Heart left ventricle (tissue), 16 donors: ENCODE measurements around the gene RPIA. TPM values are rescaled to one million over a fixed set of nuclear protein-coding genes. Genes with fewer than 3 reads are reported as not detected.

Source experiments
- ATAC-seq, 4 donors: fragments of 200-7000 bp; cut with Tn5 transposase; one replicate each; pipeline ENCODE4 v1.9.1; 2020 to 2022; ENCODE audit warnings: moderate library complexity in 4 of 4, mild to moderate bottlenecking in 3 of 4, moderate number of reproducible peaks in 1 of 4
- DNase-seq, 5 donors: peaks; one replicate each; pipeline ENCODE4 v3.0.0-alpha.2; 2020
- H3K27ac ChIP-seq, 12 donors: fragments of 200-600 bp; sonication (generic) in 4 of 12; one replicate each; pipeline versions ENCODE4 v1.5.0 to v1.8.0; 2016 to 2022; ENCODE audit warnings: mild to moderate bottlenecking in 2 of 12
- H3K27me3 ChIP-seq, 9 donors: fragments of 200-600 bp; sonication (generic) in 2 of 9; one replicate each; pipeline versions ENCODE4 v1.5.1 to v1.8.0; 2016 to 2022; ENCODE audit warnings: mild to moderate bottlenecking in 3 of 9
- H3K36me3 ChIP-seq, 9 donors: fragments of 200-600 bp; sonication (generic) in 2 of 9; one replicate each; pipeline versions ENCODE4 v1.5.0 to v1.8.0; 2018 to 2022; ENCODE audit warnings: mild to moderate bottlenecking in 2 of 9
- H3K4me1 ChIP-seq, 12 donors: fragments of 200-600 bp; sonication (generic) in 4 of 12; one replicate each; pipeline versions ENCODE4 v1.5.0 to v1.8.0; 2016 to 2022; ENCODE audit warnings: mild to moderate bottlenecking in 3 of 12
- H3K4me3 ChIP-seq, 12 donors: fragments of 200-600 bp; sonication (generic) in 4 of 12; one replicate each; pipeline versions ENCODE4 v1.5.0 to v1.8.0; 2017 to 2022; ENCODE audit warnings: mild to moderate bottlenecking in 9 of 12, moderate library complexity in 4 of 12
- H3K9me3 ChIP-seq, 12 donors: fragments of 200-600 bp; sonication (generic) in 4 of 12; one replicate each; pipeline versions ENCODE4 v1.5.0 to v1.8.0; 2016 to 2022; ENCODE audit warnings: mild to moderate bottlenecking in 1 of 12
- CTCF ChIP-seq, 12 donors: fragments of 200-600 bp; sonication (generic) in 4 of 12; IDR thresholded peaks; one replicate each; pipeline versions ENCODE4 v1.5.0 to v1.8.0; 2018 to 2022; ENCODE audit warnings: antibody characterized with exemption in 12 of 12, mild to moderate bottlenecking in 5 of 12
- POLR2A ChIP-seq, 2 donors: fragments of 450-650 bp; IDR thresholded peaks; one replicate each; pipeline ENCODE4 v1.6.1; 2017; ENCODE audit warnings: antibody characterized with exemption in 2 of 2, mild to moderate bottlenecking in 2 of 2, moderate library complexity in 2 of 2
- WGBS, 4 donors: extraction: QIAGEN DNeasy Blood & Tissue Kit in 2 of 4; methylation state at CpG; one replicate each; pipeline versions ENCODE4 v1.1.5 to v1.1.7; 2013 to 2018; 5-methylcytosine and 5-hydroxymethylcytosine counted together
- intact Hi-C, 10 donors: fragments of 100-400 bp; cut with DNase I; formaldehyde crosslinking; loops; one replicate each; pipeline versions ENCODE4 v1.11.1 to v1.14.2; 2022
- polyA plus RNA-seq, 2 donors: library from polyadenylated mRNA; stranded (reverse); fragments of 200-250 nt; gene quantifications; one replicate each; pipeline ENCODE4 v1.2.3, GENCODE V29; 2013
- total RNA-seq, 9 donors: library from RNA; depleted of rRNA in 2 of 9; stranded (reverse); fragments of >200 nt in 2 of 9; fragmentation: NEBNext Ultra II Directional in 3 of 9; extraction: Animal tissue kit (Norgen Biotek cat#: 25700) in 3 of 9; gene quantifications; one replicate each; pipeline versions ENCODE4 v1.1.0 to v1.2.4, GENCODE V29; 2016 to 2023
- donor health status: ischemic (EF 13 %, LVEDD 7.1; RV severe dilation, severe dysfunction).
- donor health status: healthy with polysubstance abuse.
- donor health status: DM: no; HTN: yes; CAD: no.
- donor health status: DM: no; HTN: no; CAD: no.
- donor health status: ischemic (EF 25% LVEDD 6.9; RV normal size, moderate dysfunction).
- donor health status: ischemic (EF 25% LVEDD 5.7; RV mildly dilated, moderate dysfunction).
- donor health status: healthy.
- donor health status: DM: yes; HTN: yes; CAD: no.
- donor health status: ischemic (EF 35%, LVEDD 5.7; RV mildly dilated, moderate dysfunction).
- donor health status: nonischemic (EF 11% LVEDD 7.7; RV severe dilation, severe dysfunction).
- donor health status: DM: yes; HTN: yes; CAD: no.
- donor health status: PGD.
- donor health status: ischemic (EF 29% LVEDD 5.4; RV normal size, mild dysfunction).
- donor health status: nonischemic (EF 23%, LVEDD 6.1; RV moderate dilation, normal function).

Gene RPIA
- total and polyA plus RNA-seq, 11 donors, result 4.1 to 15.4 (median 12.6) TPM

- no peak for TF ChIP-seq POLR2A (IDR thresholded peaks at IDR 0.05)
- TF ChIP-seq CTCF (IDR thresholded peaks at IDR 0.05), result no peak
- ATAC-seq, result no peak
- Histone ChIP-seq H3K4me3 (no peak overlapping the region), H3K27me3 (no peaks in the 10 kb centered on the region), H3K36me3 (peaks cover 0 to 52% (median 30%) of the 10 kb centered on the region in 9 donors), H3K9me3 (no peaks in the 10 kb centered on the region), H3K4me1 (peaks cover 0 to 57% (median 42%) of the 10 kb centered on the region in 12 donors), H3K27ac (peak overlapping the region; percentile 67 to 87 (median 79))
- intact Hi-C loops, result loop anchor here in 2 of 10 donors (5.0 kb wide), 3 partner anchors 44 to 146 kb away; partner anchors contain the start of gene RPIA (in 2 of the 2)
- WGBS, 4 donors, result 57 to 68% (median 60%) methylated on average over 8 of the region's 8 CpGs
- no peak for DNase-seq
Measured at GRCh38 chr2:88736437-88736836, 45.0 kb downstream of the RPIA start.

GRCh38 chr2:88737385-88737784, 45.9 kb downstream of the RPIA start:
- intact Hi-C loops, result loop anchor here in 2 of 10 donors (5.0 kb wide), 3 partner anchors 45 to 145 kb away; partner anchors contain the start of gene RPIA (in 2 of the 2)
- TF ChIP-seq CTCF (IDR thresholded peaks at IDR 0.05), result no peak
- TF ChIP-seq POLR2A (IDR thresholded peaks at IDR 0.05), result no peak
- peak overlapping the region; percentile 67 to 87 (median 80) for H3K27ac ChIP-seq
- no peak for DNase-seq
- H3K9me3 ChIP-seq, result no peaks in the 10 kb centered on the region
- no peak overlapping the region for H3K4me3 ChIP-seq
- ATAC-seq, result peak; percentile 24 to 88 (median 62)
- no peaks in the 10 kb centered on the region for H3K27me3 ChIP-seq
- H3K36me3 ChIP-seq, result peaks cover 0 to 60% (median 34%) of the 10 kb centered on the region in 9 donors
- 38 to 48% (median 41%) methylated on average over 4 of the region's 4 CpGs for WGBS, 4 donors
- peaks cover 0 to 57% (median 42%) of the 10 kb centered on the region in 12 donors for H3K4me1 ChIP-seq

DNA sequence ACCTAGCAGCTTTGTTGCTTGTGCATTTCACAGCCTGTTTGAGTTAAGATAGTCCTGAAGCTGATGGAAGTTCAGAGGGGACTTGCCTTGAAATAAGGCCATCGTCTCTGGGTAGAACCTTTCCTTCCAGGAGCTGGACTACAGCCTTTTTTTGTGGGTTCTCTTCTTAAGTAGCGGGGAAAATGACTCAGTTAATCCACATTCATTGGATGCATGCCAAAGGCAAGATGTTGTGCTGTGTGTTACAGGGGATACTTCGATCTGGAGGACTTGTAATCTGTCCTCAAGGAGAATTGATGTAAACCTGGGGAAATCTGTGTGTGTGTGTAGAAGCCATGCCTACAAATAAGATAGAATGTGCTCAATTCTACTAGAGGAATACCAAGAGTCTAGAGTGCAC, 46.8 kb downstream of the RPIA start:
- DNase-seq, result no peak
- no peaks in the 10 kb centered on the region for H3K9me3 ChIP-seq
- H3K36me3 ChIP-seq, result peaks cover 0 to 65% (median 38%) of the 10 kb centered on the region in 9 donors
- intact Hi-C loops, result loop anchor here in 2 of 10 donors (5.0 kb wide), 3 partner anchors 46 to 144 kb away; partner anchors contain the start of gene RPIA (in 2 of the 2)
- TF ChIP-seq CTCF (IDR thresholded peaks at IDR 0.05), result no peak
- TF ChIP-seq POLR2A (IDR thresholded peaks at IDR 0.05), result no peak
- no peak for ATAC-seq
- WGBS, 4 donors, result 58 to 72% (median 64%) methylated on average over 3 of the region's 3 CpGs
- H3K4me1 ChIP-seq, result peaks cover 0 to 53% (median 40%) of the 10 kb centered on the region in 12 donors
- H3K27me3 ChIP-seq, result no peaks in the 10 kb centered on the region
- peak overlapping the region; percentile 28 to 86 (median 76) for H3K27ac ChIP-seq
- H3K4me3 ChIP-seq, result no peak overlapping the region

- H3K36me3 ChIP-seq, result peaks cover 0 to 83% (median 47%) of the 10 kb centered on the region in 9 donors
Measured at GRCh38 chr2:88739985-88740600, 48.6 kb downstream of the RPIA start.

More at GRCh38 chr2:88739985-88740600, 48.6 kb downstream of the RPIA start:
- Histone ChIP-seq H3K4me1 (peaks cover 0 to 39% (median 27%) of the 10 kb centered on the region in 12 donors), H3K9me3 (peaks cover 0 to 12% (median 2%) of the 10 kb centered on the region in 12 donors), H3K4me3 (no peak overlapping the region), H3K27me3 (no peaks in the 10 kb centered on the region), H3K27ac (peak overlapping the region in 7 of 12 donors; percentile 2 to 54 (median 45))
- TF ChIP-seq POLR2A (IDR thresholded peaks at IDR 0.05) (no peak), CTCF (IDR thresholded peaks at IDR 0.05) (peak; percentile 88 to 96 (median 94))
- DNase-seq (peak in 4 of 5 donors; percentile 57 to 68 (median 61)), ATAC-seq (peak in 3 of 4 donors; percentile 61 to 70 (median 63))
- 21 to 36% (median 31%) methylated on average over 7 of the region's 7 CpGs for WGBS, 4 donors
- intact Hi-C loops, result loop anchor here in 9 of 10 donors (5.0 to 10.0 kb wide), 9 partner anchors 48 to 177 kb away; partner anchors contain the start of gene RPIA (in 2 of the 9)
